CD4-positive, alpha-beta T cell treated with Interleukin-1 beta for 1 hour (primary cell): ENCODE data around the gene CBX1.

Experiments used
- DNase-seq, 2 donors: peaks; one replicate each; pipeline ENCODE4 v3.0.0-alpha.2; 2020 to 2022

Gene CBX1

DNA sequence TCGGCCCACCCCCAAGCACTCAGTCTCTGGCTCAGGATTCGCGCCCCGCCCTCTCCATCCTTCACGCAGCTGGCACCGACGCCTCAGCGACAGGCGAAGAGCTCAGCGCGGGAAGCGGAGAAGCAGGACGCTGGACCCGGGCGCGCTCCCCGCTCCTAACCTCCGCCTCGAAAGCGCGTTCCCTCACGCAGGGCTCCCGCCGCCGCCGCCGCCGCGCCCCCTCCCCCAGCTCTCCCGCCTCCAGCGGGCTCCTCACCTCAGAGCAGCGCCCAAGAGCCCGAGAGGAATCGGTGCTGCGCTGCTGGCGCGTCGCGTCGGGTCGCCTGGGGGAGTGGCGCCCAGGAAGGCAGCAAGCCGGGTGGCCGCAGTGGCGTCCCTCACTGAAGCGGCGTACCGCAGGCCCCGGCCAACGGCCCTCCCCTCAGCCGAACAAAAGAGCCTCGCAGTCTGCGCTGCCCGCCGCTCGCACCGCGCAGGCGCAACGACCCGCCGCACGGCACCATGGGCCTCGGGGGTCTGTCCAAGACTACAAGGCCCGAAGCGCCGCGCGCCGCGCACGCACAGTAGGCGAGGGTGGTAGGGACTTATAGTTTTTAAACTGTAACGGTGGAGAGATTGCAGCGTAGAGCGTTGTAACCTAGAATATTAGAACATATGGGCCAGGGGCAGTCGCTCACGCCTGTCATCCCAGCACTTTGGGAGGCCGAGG, at the start of gene CBX1:
Gene CBX1, minus strand, starts transcription at position 467 of the 709 bp plus-strand sequence. CDS start 24,474 bp downstream, outside the sequence.
- DNase-seq: peak; percentile 95

DNA sequence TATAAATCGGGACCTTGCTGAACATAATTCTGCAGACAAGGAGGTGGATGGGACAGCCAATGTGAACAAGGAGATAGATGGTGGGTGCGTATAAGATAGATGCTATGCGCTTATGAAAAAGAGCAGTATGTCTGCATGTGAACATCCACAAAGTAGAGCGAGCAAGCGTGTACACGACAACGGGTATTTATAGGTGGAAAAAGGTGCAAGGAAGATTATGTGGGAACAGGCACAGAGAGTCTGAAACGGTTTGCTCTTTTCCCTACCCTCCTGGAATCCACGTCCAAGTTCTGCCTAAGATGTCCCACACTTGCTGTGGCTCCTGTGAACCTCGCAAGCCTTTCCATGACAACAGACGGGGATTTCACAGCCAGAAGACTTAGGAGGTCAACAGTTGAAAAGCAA, 49.3 kb upstream of the CBX1 start:
- no peak for DNase-seq

DNA sequence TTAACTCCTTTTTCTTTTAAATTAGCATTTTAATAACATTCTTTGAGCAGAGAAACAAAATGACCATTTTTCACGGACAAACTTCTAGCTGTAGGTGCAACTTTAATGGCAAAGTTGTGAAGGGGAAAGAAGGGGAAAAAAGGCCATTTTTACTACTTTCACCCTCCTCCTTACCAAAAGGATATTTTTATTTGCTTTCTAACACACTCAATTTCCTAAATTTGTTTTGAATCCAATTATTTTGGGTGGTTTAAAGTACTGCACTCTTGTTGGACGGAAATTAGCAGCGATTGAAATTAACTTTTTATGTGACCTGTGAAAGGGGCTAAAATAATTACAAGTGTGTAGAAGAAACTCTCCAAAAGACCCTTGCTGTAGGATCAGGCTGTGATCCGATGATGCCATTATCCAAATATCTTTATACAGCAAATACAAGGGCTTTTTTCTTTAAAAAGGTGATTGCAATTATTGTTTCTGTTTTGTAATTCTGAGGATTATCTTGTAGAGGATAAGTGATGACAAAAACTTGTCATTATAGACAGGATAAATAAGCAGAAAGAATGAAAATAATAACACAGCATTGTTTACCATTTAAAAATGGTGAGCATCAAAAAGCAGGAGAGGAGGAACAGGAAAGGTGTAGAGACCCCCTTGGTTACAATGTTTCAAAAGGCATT, 48.6 kb upstream of the CBX1 start:
- no peak for DNase-seq

DNA sequence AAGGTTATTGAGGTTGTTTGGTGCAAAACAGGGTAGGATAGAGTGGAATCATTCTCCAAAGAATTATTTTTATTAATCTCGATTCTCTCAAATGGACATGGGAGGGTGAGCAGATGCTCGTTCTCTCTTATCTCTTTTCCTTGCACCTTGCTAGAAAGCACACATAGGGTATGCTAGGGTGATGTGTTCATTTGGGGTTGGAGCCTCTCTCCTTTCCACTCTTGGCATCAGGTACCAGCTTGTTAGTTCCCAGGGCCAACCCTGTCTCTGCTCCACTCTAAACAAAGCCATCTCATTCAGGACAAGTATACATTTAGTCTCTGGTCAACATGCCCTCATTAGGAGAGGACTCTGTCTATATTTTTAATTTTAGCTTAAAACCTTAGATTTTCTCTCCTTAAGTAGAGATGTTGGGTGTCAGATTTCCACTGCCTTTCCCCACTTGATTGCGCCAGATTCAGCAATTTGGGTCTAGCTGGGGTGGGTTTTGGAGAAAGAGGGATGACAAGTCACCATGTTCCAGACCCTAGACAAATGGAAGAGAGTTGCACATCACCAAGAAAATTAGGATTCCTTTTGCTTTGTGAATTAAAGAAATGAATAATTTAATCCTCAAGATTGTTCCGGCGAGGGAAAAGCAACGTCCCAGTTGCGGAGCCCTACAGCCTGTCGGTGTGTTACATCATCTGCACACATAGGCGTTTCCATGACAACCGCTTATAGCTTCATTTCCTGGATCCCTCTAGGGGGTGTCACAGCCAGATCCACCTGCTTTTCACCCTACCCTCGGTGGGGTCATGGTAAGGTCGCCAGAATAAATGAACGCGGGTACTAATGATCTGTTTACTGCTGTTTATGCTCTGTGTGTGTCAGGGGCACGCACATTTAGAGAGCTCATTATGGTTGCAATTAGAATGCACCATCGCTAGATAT, 47.8 kb upstream of the CBX1 start:
- no peak for DNase-seq

DNA sequence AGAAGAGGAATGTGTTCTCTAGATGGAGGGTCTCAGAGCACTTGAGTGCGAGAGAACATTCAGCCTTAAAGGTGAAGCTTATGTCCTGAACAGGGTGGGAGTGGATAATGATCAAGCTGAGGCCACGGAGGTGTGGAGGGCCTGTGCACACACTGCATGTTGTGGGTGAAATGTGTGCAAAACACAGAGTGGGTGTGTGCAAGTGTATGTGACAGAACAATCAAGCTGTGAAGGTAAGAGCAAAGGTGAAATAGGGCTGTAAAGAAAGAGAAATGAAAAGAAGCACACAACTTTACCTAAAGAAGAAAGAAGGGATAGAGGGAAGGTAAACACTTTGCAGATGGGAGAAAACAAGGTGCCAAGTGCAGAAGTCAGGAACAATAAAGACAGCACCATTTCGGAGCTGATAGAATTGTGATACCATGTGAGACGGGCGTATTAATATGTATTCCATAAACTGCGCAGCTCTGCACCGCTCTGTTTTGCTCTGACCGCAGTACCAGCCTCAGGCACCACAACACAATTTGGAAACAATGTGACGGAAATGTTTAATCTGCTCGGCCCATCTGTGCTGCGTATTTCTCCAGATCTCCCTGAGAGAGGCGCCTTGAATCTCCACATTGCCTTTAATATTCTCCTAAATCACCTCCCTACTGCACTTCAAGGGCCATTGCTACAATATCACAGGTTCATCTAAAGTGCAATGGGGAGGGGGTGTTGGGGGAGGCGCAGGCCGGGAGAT, 46.9 kb upstream of the CBX1 start:
- no peak for DNase-seq

DNA sequence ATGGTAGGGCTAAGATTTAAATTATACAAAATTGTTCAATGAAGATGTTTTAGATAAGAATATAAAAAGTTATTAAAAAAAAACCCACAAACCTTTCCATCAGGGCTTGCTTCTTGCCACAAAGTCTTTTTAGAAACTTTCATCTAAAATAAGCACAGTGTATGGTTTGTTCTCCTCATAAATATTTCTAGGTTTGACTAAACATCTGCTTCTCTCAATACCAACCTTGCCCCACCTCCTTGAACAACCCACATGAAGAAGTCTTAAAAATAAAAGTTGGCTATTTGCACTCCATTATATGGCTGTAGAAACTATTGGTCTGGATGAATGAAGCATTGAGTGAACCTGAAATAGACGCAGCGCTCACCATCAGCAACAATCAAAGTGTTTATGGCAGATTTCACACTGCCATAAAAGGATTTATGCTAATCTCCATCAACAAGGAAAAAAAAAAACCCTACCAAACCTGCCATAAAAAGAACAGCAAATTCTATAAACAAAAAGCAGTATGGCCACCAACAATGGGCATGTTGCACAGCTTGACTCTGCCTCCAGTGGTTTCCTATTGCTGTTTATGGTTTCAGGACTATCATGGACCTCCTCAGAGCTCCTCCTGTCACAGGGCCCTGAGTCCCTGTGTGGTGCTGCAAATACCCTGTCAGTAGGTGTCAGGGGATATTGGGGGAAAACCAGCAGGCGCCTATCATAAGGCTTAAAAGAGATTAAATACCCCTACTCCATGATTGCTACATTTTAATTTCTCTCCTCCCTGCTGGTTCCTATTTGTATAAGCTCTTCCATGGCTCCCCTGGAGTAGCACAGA, 43.9 kb upstream of the CBX1 start:
- no peak for DNase-seq

DNA sequence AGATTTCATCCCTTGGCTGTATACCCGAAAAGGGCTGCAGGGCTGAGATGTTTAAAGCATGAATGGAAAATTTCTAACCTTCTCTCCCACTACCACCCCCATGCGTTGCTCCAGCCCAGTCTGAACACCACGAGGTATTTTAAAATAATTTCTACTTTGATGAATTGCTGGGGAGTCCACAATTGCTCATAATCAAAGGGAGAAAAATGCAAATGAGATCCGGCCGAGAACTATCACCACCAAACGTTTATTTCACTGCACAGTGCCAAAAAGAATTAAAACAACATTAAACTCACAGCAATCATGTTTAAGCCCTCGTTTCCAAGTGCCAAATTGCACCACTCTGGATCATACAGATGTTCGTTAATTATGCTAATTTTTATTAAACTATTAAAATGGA, 43.0 kb upstream of the CBX1 start:
- no peak for DNase-seq

DNA sequence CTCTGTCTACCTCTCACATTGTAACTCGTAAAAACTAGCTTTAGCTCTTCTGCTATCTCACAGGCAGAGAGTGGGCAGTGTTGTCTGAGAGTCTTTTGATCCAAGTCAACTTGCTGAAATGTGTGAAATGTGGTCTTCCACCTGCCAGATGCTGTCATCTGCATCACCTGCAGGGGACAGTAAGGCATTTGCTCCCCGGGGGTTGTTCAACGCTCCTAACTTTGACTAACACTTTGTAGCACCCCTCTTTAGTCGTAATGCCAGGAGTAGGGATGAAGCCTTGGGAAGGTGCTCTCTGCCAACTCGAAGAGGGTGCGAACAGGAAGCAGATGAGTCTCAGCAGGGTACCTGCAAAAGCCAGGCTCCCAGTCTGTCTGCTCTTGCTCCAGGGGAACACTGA, 42.4 kb upstream of the CBX1 start:
- no peak for DNase-seq

DNA sequence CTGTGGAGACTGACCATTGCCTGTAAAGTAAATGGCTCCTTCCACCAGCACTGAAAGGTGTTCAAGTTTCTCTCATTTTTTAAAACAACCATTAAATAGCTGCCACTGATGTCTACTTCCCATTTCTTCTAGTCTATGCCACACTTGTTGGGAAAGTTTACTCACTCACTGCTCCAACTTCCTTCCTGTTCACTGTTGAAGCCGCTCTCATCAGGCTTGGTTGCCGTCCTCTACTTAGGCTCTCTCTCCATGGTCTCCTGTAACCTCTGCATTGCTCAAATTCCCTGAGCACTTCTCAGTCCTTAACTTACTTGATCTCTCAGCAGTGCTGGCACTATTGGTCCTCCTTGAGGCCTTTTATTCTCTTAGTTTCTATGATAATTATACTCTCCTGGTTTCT, 38.7 kb upstream of the CBX1 start:
- DNase-seq: no peak

DNA sequence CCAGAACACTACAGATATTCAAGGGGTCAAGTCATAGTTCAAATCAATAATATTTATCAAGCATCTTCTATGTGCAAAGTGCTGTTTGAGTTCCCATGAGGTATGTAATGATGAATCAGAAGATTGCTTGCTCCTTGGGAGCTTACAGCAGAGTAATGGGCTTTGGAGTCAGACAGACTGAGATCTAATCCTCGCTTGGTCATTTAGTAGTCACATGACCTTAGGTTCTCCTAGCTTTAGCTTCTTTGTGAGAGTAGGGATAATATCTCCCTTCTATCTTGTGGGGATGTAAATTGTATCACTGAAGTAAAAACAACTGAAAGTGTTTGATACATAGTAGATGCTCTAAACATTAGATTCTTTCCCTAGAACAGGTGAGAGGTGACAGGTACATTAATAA, 36.4 kb upstream of the CBX1 start:
- DNase-seq: no peak

DNA sequence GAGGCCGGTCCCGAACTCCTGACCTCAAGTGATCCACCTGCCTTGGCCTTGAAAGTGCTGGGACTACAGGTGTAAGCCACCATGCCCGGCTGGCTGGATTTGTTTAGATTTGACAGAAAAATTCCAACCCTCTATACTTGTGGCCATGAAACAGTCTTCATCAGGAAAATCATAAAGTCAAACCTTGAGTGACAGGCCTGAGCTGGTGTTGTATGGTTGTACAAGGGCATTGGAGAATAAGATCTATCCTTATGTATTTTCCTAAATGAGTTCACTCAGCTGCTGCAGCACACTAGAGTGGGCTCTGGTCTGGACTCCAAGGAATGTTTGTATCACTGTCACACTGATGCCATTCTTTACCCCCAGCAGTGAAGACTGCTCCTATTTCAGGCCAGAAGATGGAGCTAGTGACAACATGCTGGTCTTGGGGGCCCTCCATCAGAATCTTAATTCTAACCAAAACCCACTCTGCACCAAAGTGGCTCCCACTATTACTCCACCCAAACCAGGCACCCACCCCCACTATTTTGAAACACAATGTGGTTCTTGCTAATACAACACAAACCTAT, 33.7 kb upstream of the CBX1 start:
- no peak for DNase-seq

DNA sequence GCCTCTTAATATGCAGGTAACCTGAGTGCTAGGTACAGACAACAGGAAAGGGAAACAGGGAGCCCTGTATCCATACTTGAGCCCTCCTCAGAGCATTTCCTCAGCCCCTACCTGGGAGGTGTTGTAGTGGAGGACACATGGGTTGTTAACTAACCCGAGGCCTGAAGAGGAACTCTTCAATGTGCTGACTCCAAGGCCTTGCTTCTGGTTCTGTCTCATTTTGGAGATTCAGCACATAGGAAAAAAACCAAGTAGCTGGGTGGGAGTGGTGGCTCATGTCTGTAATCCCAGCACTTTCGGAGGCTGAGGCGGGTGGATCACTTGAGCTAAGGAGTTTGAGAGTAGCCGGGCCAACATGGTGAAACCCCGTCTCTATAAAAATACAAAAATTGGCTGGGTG, 31.1 kb upstream of the CBX1 start:
- DNase-seq: no peak

DNA sequence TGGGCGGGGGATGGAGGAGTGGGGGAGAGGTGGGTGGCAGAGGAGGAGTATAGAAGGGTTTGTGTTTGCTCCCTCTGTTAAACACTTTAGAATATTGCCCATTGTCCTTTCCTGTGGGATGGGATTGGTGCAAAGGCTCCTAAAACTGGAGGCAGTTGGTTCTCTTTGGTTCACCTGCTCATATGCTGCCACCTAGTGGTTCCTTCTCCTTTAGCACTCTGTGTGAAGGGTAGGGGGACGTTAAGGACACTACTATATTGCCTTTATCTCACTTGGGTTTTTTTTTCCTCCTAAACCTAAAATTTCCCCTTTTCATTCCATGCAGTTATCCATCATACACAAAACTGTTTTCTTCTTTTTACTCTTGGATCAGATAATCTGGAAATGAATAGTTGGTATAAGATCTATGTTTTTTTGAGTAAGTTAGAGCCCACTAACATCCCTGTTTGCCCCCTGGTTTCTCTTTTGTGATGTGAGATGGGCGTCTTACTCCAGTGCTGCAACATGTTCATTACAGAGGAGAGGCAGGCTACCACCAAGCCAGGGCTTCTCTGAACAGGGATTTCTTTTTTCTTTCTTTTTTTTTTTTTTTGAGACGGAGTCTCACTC, 30.0 kb upstream of the CBX1 start:
- DNase-seq: peak; percentile 44 to 68

DNA sequence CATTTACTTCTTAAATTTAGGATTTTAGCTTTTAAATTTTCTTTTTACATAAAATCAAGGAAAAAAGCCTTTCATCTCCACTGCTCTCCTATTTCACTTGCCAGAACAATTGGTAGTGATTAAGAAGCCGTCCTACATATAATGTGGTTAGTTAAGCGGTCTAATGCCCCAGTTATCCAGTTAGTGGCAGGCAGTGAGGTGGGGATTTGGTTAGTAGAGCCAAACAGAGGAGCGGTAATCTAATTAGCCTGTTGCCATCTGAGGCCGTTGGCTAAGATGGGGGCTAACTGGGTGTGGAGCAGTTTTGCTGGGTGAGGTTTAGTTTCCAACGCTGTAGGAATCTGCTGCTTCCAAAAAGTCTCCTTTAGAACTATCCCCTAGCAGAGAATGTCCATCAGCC, 28.7 kb upstream of the CBX1 start:
- DNase-seq: no peak

DNA sequence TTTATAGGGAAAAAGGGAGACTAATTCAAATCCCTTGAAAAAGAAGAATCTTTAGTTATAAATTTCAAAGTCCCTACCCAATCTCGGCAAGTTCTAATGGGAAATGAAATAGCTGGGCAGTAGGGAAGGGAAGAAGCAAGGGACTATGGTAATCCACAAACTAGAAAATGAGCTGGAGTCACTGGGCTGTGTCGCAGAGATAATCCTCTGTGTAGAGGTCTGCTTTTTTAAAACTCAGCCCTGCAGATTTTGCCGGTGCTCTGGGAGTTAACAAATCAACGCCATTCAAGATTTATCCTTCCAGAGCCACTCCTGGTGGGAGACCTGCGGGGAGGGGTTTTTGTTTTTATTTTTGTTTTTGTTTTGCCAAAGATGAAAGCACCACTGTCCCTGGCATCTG, 27.1 kb upstream of the CBX1 start:
- no peak for DNase-seq

DNA sequence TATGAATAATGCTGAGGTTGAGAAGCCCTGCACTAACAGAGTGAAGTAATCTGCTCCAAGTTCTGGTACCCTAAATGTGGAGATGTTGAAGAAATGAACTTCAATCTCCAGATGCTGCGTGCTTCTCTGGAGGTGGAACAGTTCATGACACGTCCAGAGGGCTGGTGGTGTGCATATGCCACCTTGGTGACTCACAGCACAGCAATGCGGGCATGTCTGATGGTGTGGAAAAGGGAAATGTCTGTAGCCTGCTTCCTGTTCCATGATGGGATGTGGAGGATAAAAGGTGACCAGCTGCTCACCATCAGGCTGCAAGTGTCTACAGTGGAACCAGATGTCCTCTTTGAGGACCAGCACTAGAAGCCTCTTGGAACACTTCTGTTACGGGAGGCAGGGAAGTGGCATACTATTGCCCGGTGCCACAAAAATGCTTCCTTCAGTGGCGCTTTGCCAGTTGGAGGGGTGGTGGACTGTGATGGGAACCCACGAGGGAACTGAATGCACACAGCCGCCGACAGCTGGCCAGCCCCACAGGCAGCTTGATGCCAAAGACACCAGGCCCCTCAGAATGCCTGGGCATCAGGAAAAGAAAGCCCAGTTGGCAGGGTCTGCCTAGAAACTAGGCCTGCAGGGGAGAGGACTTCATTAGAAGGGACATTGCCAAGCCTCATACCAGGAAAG, 26.2 kb upstream of the CBX1 start:
- no peak for DNase-seq

DNA sequence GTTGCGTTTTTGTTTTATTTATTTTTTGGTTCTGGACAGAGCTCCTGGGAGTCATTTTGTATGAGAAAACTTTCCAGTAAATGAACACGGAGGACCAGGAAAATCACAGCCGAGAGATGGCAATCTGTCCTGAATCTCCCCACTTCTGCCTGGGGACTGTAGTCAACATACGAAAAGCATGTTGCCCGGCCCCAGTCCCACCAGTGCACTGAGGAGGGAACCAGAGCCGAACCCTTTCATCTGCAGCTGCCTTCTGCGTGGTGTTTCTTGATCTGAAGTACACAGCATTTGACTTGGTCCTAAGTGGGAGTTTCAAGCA, 25.2 kb upstream of the CBX1 start:
- no peak for DNase-seq

DNA sequence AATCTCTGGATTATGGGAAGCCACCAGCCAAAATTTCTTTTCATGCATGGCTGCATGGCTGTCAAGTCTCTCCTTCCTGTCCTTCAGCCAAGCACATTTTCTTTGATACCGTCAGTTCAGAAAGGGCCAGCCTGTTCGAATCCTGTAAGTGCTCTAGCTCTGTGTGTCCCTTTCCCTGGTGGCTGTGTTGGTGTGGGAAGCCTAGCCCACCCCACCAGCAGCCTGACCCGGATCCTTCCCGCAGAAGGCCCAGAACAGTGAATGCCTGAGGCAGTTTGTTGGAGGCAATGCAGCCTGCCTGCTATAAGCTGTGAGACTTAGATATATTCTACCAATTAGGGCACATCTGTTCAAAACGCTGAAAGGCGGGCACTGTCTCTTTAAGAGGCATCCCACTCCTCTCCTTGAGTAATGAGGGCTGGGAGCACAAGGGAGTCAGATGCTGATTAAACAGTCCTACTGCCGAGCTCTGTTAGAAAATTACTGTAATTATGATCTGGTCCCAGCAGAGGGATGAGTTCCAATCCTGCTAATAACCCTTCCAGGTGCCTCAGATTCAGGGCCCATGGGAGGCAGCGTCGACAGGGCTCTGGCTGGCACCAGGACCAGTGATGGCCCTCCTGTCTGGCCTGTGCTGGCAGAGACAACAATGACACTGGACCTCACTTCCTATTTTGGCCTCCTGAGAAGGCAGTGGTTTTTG, 24.7 kb upstream of the CBX1 start:
- DNase-seq: no peak

DNA sequence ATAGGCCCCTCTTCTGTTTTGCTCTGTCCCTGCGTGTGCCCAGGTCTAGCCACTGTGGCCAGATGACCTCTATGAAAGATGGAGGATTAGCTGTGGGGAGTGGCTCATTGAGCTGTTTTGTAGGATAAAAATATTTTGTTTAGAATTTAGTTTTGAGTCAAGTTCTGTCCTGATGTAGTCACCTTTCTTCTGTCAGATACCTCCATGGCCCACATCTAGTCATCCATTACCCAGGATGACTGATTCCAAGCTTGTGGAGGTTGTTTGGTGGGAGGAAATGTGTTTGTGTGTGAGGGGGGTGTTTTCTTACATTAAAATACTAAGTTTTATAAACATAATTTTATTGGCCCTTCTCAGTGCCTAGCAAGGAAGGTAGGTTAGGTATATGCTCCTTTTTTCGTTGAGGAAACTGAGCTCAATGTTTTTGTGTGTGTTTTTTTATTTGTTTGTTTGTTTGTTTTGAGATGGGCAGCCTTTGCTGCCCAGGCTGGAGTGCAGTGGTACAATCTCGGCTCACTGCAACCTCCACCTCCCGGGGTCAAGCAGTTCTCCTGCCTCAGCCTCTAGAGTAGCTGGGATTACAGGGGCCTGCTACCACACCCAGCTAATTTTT, 22.6 kb upstream of the CBX1 start:
- DNase-seq: no peak

DNA sequence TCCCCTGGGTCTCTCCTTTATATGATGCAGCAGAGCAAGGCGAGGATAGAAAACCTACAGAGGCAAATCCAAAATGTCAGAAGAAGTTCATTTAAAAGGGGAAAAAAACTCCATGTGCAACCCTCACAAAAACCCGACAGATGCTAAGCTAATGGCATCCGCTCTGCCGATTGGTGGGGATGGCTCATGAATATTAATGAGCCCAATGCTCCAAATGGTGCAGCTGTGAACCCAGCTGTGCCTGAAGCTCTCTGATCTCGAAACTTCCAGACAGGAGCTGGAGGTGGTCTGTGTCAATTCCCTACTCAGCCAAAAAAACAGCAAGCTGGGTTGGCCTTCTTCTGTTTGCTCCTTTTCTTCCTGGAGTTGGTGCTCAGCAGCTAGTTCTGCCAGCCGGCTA, 21.8 kb upstream of the CBX1 start:
- no peak for DNase-seq
